Esophagus squamous epithelium (tissue), 5 donors: ENCODE measurements around the gene ARHGAP12. TPM values are rescaled to one million over a fixed set of nuclear protein-coding genes. Genes with fewer than 3 reads are reported as not detected.

Source experiments
- DNase-seq: peaks from one replicate; lab custom pipeline; 2025; lab: John Stamatoyannopoulos, UW
- H3K27ac ChIP-seq, 4 donors: fragments of 200-600 bp; sonication (generic); one replicate each; pipeline ENCODE4 v1.5.1; 2016 to 2019; ENCODE audit warnings: mild to moderate bottlenecking in 1 of 4
- H3K27me3 ChIP-seq, 4 donors: fragments of 200-600 bp; sonication (generic); 1 replicate in 3 of 4; 2 replicates in 1 of 4; pipeline versions ENCODE4 v1.5.1 to v1.6.0; 2017 to 2021; ENCODE audit warnings: antibody characterized with exemption in 1 of 4
- H3K36me3 ChIP-seq, 3 donors: fragments of 200-600 bp; sonication (generic); one replicate each; pipeline ENCODE4 v1.5.1; 2016 to 2019
- H3K4me1 ChIP-seq, 3 donors: fragments of 200-600 bp; sonication (generic); one replicate each; pipeline ENCODE4 v1.5.1; 2017 to 2019
- H3K4me3 ChIP-seq, 4 donors: fragments of 200-600 bp; sonication (generic); 1 replicate in 3 of 4; 2 replicates in 1 of 4; pipeline ENCODE4 v1.5.1; 2016 to 2019; ENCODE audit warnings: mild to moderate bottlenecking in 2 of 4, moderate library complexity in 1 of 4
- H3K9me3 ChIP-seq, 3 donors: fragments of 200-600 bp; sonication (generic); one replicate each; pipeline ENCODE4 v1.5.1; 2016 to 2019
- CTCF ChIP-seq, 6 experiments: fragments of 450-650 bp in 4 of 6; fragments of 200-600 bp in 2 of 6; sonication (generic) in 2 of 6; IDR thresholded peaks; one replicate each; pipeline ENCODE4 v1.5.1; 2016 to 2019; ENCODE audit warnings: antibody characterized with exemption in 6 of 6, mild to moderate bottlenecking in 4 of 6, moderate library complexity in 4 of 6
- POLR2A ChIP-seq, 4 donors: fragments of 450-650 bp; IDR thresholded peaks; one replicate each; pipeline ENCODE4 v1.6.1; 2017; ENCODE audit warnings: antibody characterized with exemption in 4 of 4, mild to moderate bottlenecking in 4 of 4, moderate library complexity in 3 of 4
- WGBS, 2 donors: methylation state at CpG; one replicate each; pipeline ENCODE4 v1.1.5; 2018; 5-methylcytosine and 5-hydroxymethylcytosine counted together
- intact Hi-C: fragments of 100-400 bp; cut with DNase I; formaldehyde crosslinking; loops from one replicate; pipeline ENCODE4 v1.15.0; 2022
- total RNA-seq, 4 donors: library from RNA; depleted of rRNA; stranded (reverse); fragments of >200 nt; gene quantifications; one replicate each; pipeline ENCODE4 v1.1.0, GENCODE V29; 2016
- donor health status: DM: yes; HTN: yes; CAD: no.

Gene ARHGAP12
- total RNA-seq, 4 donors from 2014 or later, result 8.5 to 31.3 (median 16.9) TPM

GRCh38 chr10:31774928-31775650, 153.5 kb downstream of the ARHGAP12 start:
- H3K4me1 ChIP-seq, result no peaks in the 10 kb centered on the region
- no peaks in the 10 kb centered on the region for H3K36me3 ChIP-seq
- H3K27ac ChIP-seq, result no peak overlapping the region
- DNase-seq, result no peak
- no peak overlapping the region for H3K4me3 ChIP-seq
- peaks cover 0 to 4% (median 0%) of the 10 kb centered on the region in 3 donors for H3K9me3 ChIP-seq
- no peaks in the 10 kb centered on the region for H3K27me3 ChIP-seq
- WGBS, 2 donors, result 83 to 90% methylated on average over 7 to 12 of the region's 12 CpGs
- intact Hi-C loops, result no loop called here
- no peak for TF ChIP-seq CTCF (IDR thresholded peaks at IDR 0.05)
- TF ChIP-seq POLR2A (IDR thresholded peaks at IDR 0.05), result no peak

- H3K4me3 ChIP-seq, result no peak overlapping the region
- no peaks in the 10 kb centered on the region for H3K27me3 ChIP-seq
- no peak overlapping the region for H3K27ac ChIP-seq
- H3K36me3 ChIP-seq, result no peaks in the 10 kb centered on the region
- DNase-seq, result no peak
- H3K4me1 ChIP-seq, result no peaks in the 10 kb centered on the region
- intact Hi-C loops, result no loop called here
- WGBS, 2 donors, result 83 to 90% methylated on average over 6 to 11 of the region's 12 CpGs
- peaks cover 0 to 4% (median 0%) of the 10 kb centered on the region in 3 donors for H3K9me3 ChIP-seq
- TF ChIP-seq POLR2A (IDR thresholded peaks at IDR 0.05), result no peak
- TF ChIP-seq CTCF (IDR thresholded peaks at IDR 0.05), result no peak
Measured at GRCh38 chr10:31774299-31774900, 154.2 kb downstream of the ARHGAP12 start.

GRCh38 chr10:31773749-31774298, 154.8 kb downstream of the ARHGAP12 start:
- no peak overlapping the region for H3K27ac ChIP-seq
- no peak overlapping the region for H3K4me3 ChIP-seq
- H3K4me1 ChIP-seq, result no peaks in the 10 kb centered on the region
- intact Hi-C loops, result no loop called here
- H3K27me3 ChIP-seq, result no peaks in the 10 kb centered on the region
- H3K9me3 ChIP-seq, result peaks cover 0 to 4% (median 0%) of the 10 kb centered on the region in 3 donors
- no peaks in the 10 kb centered on the region for H3K36me3 ChIP-seq
- no peak for TF ChIP-seq CTCF (IDR thresholded peaks at IDR 0.05)
- no peak for TF ChIP-seq POLR2A (IDR thresholded peaks at IDR 0.05)
- DNase-seq, result no peak
- 89 to 92% methylated on average over 12 to 15 of the region's 15 CpGs for WGBS, 2 donors

- H3K27me3 ChIP-seq, result no peaks in the 10 kb centered on the region
- H3K9me3 ChIP-seq, result peaks cover 0 to 4% (median 0%) of the 10 kb centered on the region in 3 donors
- H3K27ac ChIP-seq, result no peak overlapping the region
- intact Hi-C loops, result no loop called here
- TF ChIP-seq CTCF (IDR thresholded peaks at IDR 0.05) (no peak), POLR2A (IDR thresholded peaks at IDR 0.05) (no peak)
- H3K4me3 ChIP-seq, result no peak overlapping the region
- H3K36me3 ChIP-seq, result no peaks in the 10 kb centered on the region
- H3K4me1 ChIP-seq, result no peaks in the 10 kb centered on the region
- no peak for DNase-seq
- WGBS, 2 donors, result 74 to 95% methylated on average over 5 to 8 of the region's 9 CpGs
Measured at GRCh38 chr10:31771331-31771831, 157.2 kb downstream of the ARHGAP12 start.
